DLD1 (cell line): Measurements from ENCODE around the gene HSPBP1.

Experiments
- in situ Hi-C: cut with HindIII; loops from 2 replicates; pipeline ENCODE4 v1.10.0; 2017; ENCODE audit warnings: low sequenced_read_pairs

HSPBP1 gene

DNA sequence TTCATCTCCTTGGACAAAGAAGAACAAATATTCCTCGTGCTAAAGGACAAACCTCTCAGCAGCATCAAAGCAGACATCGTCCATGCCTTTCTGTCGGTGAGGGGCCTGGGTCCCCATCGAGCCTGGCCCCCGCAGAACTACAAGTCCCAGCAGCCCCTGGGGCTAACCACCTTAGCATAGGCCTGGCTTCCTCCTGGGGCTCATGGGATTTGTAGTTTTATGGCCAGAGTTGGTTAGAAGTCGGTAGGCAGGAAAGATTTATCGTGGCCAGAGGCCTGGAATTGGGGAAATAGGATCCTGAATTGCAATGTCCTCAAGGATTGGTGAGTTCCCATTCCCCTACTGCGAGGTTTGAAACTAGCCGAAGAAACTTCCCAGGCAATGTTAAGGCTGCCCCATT lies 25.6 kb upstream of the HSPBP1 start:
- in situ Hi-C loops, result no loop called here

DNA sequence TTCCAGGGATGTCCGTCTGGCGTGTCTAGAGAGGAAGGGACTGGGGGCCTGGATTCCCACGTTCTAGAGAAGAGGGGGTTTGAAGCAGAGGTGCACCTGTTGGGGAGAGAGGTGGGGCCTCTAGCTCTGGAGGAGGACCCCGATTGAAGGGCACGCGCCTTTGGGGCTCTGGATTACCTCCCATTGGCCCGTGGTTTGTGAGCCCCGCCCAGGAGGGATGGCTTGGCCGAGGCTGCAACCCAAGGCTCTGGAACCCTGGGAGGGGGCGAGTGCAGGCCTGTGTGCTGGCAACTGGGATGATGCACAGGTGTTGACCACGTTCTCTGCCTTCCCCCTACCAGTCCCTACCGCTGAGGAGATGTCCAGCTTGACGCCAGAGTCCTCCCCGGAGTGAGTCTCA lies 25.1 kb upstream of the HSPBP1 start:
- in situ Hi-C loops, result no loop called here

DNA sequence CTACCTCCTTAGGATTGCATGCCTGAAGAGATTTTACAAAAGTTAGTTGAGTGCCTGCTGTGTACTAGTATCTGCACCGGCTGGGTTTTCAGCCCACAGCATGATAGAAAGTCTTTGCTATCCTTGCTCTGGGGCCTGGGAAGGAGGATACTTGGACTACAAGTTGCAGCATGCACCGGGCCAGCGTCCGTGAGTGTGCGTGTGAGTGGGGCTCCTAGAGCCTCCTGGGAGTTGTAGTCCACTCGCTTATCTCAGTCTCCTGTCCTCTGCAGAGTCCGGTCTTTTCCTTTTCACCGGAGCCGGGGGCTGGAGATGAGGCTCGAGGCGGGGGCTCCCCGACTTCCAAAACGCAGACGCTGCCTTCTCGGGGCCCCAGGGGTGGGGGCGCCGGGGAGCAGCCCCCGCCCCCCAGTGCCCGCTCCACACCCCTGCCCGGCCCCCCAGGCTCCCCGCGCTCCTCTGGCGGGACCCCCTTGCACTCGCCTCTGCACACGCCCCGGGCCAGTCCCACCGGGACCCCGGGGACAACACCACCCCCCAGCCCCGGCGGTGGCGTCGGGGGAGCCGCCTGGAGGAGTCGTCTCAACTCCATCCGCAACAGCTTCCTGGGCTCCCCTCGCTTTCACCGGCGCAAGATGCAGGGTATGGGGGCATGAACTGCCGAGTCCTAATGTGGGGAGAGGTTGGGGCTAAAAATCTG lies 24.5 kb upstream of the HSPBP1 start:
- in situ Hi-C loops, result no loop called here

DNA sequence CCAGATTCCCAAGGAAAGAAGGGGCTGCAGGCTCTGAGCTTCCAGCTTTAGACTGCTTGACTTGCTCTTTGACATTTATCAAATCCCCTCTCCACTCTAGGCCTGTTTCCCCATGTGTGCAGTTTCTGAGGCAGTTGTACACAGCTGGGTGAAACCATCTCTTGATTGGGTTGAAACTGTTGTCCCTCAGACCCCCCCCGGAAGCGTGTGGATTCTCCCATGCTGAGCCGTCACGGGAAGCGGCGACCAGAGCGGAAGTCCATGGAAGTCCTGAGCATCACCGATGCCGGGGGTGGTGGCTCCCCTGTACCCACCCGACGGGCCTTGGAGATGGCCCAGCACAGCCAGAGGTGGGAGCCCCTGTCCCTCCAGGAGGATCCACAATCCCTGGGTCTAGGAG lies 23.6 kb upstream of the HSPBP1 start:
- in situ Hi-C loops, result no loop called here

DNA sequence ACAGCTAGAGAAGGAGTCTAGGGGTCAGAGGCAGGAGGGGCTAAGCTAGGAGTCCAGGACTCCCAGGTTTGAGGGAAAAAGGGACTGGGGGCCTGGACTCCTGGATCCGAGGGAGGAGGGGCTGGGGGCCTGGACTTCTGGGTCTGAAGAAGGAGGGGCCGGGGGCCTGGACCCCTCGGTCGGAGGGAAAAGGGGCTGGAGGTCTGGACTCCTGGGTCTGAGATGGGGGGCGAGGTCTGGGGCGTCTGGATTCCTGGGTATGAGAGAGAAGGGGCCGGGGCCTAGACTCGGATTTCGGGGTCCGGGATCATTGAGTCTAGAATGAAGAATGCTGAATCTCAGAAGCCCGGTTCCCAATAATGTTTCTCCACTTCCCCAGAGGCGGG lies 22.4 kb upstream of the HSPBP1 start:
- in situ Hi-C loops, result no loop called here

DNA sequence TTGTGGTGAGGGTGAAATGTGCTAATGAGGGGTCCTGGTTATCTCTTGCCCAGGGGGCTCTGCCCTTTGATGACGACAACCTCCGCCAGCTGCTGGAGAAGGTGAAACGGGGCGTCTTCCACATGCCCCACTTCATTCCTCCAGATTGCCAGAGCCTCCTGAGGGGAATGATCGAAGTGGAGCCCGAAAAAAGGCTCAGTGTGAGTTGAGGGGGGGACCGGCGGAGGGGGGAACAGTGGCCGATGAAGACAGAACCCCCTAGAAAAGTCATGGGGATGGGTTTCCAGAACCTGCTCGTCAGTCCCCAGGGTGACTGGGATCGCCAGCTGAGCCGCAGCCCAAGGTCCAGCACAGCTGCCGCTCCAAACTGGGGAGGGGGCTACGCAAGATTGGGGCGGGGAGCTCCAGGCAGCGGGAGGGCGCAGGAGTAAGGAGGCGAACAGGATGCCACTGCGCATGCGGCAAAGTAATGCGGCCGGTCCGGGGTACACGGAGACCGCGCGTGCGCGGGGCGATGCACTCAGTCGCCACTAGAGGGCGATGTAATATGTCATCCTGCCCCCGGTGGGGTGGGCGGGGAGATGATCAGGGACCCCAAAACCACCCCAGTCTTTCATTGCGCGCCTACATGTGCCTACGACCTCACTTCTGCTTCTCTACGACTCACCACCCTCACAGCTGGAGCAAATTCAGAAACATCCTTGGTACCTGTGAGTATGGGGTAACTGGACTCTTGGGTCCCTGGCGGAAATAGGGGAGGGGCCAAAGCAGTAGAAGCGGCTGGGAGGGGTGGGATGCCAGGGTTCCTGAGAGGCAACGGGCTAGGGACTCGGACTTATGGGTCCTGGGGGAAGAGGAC lies 21.8 kb upstream of the HSPBP1 start:
- in situ Hi-C loops, result no loop called here

DNA sequence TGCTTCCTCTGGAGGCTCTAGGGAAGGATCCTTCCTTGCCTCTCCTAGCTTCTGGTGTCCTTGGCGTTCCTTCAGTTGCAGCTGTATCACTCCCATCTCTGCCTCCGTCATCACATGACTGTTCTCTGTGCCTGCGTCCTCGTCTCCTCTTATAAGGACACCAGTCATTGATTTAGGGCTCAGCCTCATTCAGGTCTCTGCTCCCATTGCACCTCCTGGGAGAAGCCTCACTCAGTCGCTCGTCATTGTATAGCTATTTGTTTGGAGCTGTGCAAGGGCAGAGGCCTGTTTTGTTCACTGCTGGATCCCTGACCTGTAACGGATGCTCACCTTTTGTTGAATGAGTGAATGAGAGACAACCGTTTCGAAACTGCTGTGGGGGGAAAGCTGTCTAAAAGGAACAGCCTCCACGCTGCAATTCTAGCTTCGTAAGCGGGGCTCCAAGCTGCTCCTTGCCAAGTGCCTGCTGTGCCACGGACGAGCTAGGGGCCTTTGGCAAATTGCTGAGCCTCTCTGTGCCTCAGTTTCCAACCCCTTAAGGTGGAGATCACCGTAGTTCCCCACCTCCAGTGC lies 21.1 kb upstream of the HSPBP1 start:
- in situ Hi-C loops, result no loop called here

DNA sequence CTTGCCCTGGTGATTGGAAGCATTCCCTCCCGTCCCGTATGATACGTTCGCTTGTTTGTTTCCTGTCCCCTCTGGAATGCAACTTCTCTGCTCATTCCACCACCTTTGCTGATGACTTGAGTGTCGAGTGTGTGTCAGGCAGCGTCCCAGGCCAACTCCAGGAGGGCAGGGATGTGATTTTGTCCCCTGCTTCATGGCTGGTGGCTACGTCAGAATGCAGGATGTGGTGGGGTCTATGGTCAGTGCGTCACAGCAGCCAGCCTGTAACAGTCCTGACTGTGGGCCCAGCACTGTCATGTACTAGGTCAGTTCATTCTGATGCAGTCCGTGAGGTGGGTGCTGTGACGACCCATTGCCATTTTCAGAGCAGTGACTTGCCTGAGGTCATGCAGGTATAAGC lies 20.1 kb upstream of the HSPBP1 start:
- in situ Hi-C loops, result loop anchor here (10.0 kb wide), 1 partner anchor 125 kb away; no protein-coding TSS in a partner anchor

DNA sequence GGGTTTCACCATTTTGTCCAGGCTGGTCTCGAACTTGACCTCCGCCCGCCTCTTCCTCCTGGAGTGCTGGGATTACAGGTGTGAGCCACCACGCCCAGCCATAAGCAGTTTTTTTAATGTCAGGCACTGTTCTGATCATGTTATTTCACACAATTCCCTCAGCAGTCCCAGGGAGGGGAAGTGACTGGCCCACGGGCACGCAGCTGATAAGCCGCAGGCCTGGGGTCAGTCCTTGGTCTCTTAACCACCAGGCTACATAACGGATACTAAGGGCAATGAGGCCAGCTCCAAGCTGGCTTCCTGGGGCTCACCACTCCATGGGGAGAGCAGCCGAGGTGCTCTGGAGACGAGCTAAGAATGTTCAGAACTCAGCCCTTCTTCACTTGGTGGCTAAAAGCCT lies 17.4 kb upstream of the HSPBP1 start:
- in situ Hi-C loops, result loop anchor here (10.0 kb wide), 1 partner anchor 122 kb away; no protein-coding TSS in a partner anchor

DNA sequence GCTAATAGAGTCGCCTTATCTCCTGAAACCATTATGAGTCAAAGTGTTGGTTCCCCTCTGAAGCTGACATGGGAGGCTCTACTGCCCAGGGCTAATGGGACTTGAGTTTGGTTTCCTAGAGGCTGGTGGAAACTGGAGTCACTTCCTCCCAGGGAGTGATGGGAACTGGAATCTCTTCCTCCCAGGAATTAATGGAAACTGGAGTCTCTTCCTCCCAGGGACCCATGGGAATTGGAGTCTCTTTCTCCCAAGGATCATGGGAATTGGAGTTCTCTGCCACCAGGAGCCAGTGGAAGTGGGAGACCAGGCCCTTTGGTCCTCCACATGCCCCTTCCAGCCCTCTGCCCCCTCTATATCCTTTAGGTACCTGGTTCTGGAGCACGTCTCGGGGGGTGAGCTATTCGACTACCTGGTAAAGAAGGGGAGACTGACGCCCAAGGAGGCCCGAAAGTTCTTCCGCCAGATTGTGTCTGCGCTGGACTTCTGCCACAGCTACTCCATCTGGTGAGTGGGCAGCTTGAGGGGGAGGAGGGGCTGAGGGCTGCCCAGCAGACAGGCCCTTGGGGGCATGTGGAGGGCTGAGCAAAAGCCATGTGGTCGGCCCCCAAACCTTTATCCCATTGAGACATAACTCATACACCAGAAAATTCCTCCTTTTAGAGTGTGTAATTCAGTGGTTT lies 9.3 kb upstream of the HSPBP1 start:
- in situ Hi-C loops, result no loop called here

DNA sequence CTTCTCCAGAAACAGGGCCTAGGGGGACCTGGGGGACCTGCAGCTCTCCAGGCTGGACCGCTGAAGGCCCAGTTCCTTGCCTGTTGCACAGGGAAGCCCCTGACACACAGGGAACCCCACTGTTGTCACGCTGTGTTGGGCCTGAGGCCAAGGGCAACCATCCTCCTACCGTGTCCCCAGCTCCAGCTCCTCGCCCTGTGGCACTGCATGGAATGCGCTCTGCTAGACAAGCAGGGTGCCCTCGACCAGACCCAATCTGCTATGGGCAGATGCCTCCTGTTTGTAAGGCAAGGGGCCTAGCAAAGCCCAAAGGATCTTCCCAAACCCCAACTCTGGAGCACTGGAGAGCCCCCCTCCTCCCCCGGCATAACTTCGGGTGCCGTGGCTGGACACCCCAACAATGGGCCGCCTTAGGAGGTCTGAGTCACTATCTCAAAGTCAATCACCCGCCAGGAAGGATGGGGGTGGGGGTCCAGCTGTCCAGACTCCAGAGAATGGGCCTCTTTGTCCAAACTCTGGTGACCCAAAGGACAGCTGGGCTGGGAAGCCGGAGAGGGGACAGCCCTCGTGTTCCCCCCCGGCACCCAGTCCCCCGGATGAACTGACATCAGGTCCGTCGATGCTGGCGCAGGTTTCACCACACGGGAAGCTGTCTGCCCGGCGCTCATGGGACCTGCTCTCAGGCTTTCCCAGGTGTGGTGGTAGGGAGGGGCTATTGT lies 7.6 kb upstream of the HSPBP1 start:
- in situ Hi-C loops, result no loop called here

DNA sequence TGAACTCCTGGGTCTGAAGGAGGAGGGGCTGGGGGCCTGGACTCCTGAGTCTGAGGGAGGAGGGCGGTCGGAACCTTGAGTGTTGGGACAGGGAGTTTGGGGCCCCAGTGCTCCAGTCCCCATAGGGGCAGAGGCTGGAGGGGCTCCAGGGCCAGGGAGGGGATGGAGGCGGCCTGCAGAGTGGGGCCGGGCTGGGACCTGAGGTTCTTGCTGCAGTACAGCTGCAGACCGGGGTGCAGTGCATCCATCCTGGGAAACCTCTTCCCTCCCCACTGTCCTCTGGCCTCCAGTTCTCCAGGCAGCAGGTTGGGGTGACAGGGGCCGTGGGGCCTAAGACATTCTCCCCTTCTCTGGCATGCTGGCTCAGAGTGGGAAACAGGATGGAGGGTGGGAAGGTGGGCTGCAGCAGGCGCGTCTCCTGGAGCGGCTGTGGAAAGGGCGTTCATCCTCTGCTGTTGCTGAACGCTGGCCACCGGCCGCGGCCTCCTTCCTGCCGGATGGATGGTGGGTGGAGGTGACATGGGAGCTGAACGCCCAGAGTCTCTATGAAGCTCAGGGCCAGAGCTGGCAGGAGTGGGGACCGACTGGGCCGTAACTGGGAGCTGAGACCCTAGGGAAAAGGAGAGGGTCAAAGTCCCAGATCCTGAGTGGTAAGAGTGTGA lies 5.5 kb upstream of the HSPBP1 start:
- in situ Hi-C loops, result no loop called here

DNA sequence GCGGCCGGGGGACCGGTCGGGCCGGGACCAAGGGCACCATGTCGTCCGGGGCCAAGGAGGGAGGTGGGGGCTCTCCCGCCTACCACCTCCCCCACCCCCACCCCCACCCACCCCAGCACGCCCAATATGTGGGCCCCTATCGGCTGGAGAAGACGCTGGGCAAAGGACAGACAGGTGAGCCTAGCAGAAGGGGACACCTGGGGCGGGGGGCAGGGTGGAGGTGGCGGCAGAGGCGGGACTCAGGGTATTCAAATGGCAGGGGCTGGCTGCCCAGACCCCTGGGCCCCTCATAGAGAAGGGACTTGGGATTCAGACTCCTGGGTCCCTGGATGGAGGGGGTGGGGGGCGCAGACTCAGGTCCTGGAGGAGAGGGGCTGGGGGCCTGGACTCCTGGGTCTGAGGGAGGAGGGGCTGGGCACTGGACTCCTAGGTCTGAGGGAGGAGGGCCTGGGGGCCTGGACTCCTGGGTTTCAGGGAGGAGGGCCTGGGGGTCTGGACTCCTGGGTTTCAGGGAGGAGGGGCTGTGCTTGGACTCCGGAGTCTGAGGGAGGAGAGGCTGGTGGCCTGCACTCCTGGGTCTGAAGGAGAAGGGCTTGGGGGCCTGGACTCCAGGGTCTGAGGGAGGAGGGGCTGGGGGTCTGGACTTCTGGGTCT lies 4.6 kb upstream of the HSPBP1 start:
- in situ Hi-C loops, result no loop called here

DNA sequence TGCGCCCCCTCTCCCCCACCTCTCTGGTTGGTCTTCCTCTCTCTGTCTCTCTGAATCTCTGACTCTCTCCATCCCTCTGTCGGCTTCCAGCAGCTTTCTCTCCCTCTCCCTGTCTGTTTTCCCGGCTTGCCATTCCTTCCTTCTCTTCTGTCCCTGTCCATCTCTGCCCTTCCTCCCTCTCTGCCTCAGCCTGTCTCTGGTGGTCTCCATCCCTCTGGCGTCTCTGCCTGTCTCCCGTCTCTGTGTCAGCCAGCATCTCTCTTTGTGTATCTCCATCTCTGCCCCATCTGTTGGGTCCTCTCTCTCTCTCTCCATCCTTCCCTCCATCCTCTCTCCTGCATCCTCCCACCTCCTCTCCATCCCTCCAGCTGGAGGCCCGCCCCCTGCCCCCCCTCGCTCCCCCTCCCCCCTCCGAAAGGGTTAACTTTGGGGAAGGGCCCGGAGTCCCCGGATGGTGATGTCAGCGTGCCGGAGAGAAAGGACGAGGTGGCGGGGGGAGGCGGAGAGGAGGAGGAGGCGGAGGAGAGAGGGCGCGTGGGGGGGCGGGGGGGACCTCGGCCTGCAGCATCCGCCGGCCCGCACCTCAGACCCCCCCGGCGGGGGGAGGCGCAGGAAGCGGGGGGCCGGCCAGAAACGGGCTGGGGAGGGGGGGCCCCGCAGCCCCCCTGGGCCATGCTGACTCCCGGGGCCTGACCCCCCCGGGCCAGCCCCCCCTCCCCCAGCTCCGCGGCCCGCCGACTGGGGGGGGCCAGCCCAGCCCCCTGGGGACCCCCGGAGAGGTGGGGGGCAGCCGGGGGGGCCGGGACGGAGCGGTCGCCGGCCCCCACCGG lies 3.9 kb upstream of the HSPBP1 start, which contains the start of gene BRSK1:
Gene BRSK1 (plus strand): TSS at position 450 of the 830 bp plus-strand sequence. CDS start 446 bp downstream, outside the sequence.
- in situ Hi-C loops, result no loop called here

DNA sequence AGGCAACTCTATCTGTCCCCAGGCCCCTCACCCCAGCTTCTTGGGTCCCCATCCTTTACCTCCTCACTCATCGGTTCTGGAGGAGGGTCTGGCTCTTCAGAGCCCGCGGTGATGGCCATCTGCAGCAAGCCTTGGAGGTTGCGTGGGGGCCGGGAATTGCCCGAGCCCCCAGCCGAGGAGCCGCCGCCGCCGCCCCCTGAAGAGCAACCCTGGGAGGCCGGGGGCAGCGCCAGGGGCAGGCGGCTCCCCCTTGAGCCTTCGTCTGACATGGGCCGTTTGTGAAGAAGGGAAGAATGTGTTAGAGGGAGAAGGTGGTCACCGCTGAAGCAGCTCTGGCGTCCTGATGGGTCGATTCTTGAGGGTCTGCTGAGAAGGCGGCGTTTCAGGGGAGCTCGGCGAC lies 570 bp downstream of the HSPBP1 start:
- in situ Hi-C loops, result no loop called here

DNA sequence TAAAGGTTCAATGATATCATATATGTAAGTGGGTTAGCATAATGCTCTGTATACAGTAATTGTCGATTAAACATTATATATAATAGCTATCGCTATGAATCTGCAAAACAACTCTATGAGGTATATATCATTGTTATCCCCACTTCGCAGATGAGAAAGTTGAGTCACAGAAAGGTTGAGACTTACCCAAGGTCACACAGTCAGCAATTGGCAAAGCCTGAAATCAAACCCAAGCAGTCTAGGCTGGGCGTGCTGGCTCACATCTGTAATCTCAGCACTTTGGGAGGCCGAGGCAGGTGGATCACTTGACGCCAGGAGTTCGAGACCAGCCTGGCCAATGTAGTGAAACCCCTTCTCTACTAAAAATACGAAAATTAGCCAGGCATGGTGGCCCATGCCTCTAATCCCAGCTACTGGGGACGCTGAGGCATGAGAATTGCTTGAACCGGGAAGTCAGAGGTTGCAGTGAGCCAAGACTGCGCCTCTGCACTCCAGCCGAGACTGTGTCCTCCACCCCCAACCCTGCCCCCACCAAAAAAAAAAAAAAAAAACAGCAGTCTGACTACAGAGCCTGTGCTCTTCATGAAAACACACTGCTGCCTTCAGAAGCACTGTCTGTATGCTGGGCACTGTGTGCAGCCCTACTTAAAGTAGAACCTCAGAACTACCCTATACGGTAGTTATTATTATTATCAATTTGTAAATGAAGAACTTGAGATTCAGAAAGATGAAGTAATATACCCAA lies 1.3 kb downstream of the HSPBP1 start:
- in situ Hi-C loops, result no loop called here

DNA sequence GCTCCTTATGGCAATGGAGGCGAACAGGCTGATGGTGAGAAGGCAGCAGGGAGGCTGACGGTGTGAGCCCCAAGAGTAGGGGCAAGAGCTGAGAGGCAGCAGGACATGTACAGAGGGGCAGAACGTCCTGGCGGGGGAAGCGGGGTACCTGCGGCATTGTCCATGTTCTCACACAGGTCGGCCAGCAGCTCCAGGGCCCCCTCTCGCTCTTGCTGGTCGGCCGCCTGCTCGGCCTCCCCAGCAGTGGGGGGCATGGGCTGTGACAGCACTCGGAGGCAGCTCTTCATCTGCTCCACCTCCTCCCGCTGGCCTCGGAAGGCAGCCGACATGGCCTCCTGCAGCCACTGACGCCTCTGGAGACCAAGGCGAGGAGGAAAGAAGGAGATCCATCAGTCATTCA lies 2.4 kb downstream of the HSPBP1 start:
- in situ Hi-C loops, result no loop called here
